Panc1 (cell line): Measurements from ENCODE around the gene GPC3. TPM values are rescaled to one million over a fixed set of nuclear protein-coding genes. Genes with fewer than 3 reads are reported as not detected.

Source experiments
- ATAC-seq: fragments of 200-7000 bp; cut with Tn5 transposase; 2 replicates; pipeline ENCODE4 v1.9.1; 2020; ENCODE audit warnings: mild to moderate bottlenecking, moderate library complexity
- BruUV-seq: library from RNA; stranded (reverse); fragments of 400-500 nt; replicated peaks from 2 replicates; lab custom pipeline; 2021; lab: Mats Ljungman, UMichigan
- CTCF ChIA-PET: fragments of 300-600 bp; sonication (Branson Sonifier 250); formaldehyde crosslinking; loops from one replicate; lab custom pipeline; 2022; ENCODE audit warnings: antibody characterized with exemption; lab: Charles Lee
- POLR2A ChIA-PET: fragments of 300-600 bp; sonication (Branson Sonifier 250); formaldehyde crosslinking; loops from one replicate; lab custom pipeline; 2022; ENCODE audit warnings: antibody characterized with exemption; lab: Charles Lee
- DNase-seq: peaks from one replicate; pipeline ENCODE4 v3.0.0-alpha.2; 2010; ENCODE audit warnings: low read depth, low spot score
- H3K27ac ChIP-seq: 2 replicates; pipeline ENCODE4 v1.5.1; 2011; ENCODE audit warnings: mild to moderate bottlenecking, low read length, inconsistent platforms
- H3K27me3 ChIP-seq: fragments of 200-500 bp; sonication (Bioruptor generic); 2 replicates; pipeline ENCODE4 v1.6.0; 2014; ENCODE audit warnings: low read length, inconsistent platforms; ENCODE audit not compliant: control insufficient read depth, insufficient read depth
- H3K36me3 ChIP-seq: fragments of 200-500 bp; sonication (Bioruptor generic); 2 replicates; pipeline ENCODE4 v1.5.1; 2014; ENCODE audit warnings: inconsistent platforms, mild to moderate bottlenecking, low read length, moderate library complexity; ENCODE audit not compliant: control insufficient read depth, insufficient read depth
- H3K4me1 ChIP-seq: 2 replicates; pipeline ENCODE4 v1.5.1; 2011; ENCODE audit warnings: inconsistent platforms, mild to moderate bottlenecking, low read length, moderate library complexity; ENCODE audit not compliant: control insufficient read depth, insufficient read depth
- H3K4me3 ChIP-seq, 2 experiments: 2 replicates each; pipeline ENCODE4 v1.5.1; 2011 to 2012; ENCODE audit warnings: low read depth in 2 of 2, low read length in 2 of 2, mild to moderate bottlenecking in 2 of 2, inconsistent platforms in 1 of 2, moderate library complexity in 1 of 2
- H3K9me3 ChIP-seq: fragments of 200-500 bp; sonication (Bioruptor generic); 2 replicates; pipeline ENCODE4 v1.5.1; 2014; ENCODE audit warnings: low read depth, mild to moderate bottlenecking, inconsistent platforms, low read length, moderate library complexity; ENCODE audit not compliant: control insufficient read depth, insufficient read depth
- POLR2AphosphoS5 ChIP-seq: IDR thresholded peaks from 2 replicates; pipeline ENCODE4 v1.6.1; 2012; ENCODE audit warnings: mild to moderate bottlenecking, low read depth, low read length, moderate library complexity
- SIN3A ChIP-seq: IDR thresholded peaks from 2 replicates; pipeline ENCODE4 v1.6.1; 2012; ENCODE audit warnings: low read depth, mild to moderate bottlenecking, low read length, moderate library complexity, borderline replicate concordance; ENCODE audit not compliant: insufficient read depth
- TCF7L2 ChIP-seq: IDR thresholded peaks from 2 replicates; pipeline ENCODE4 v1.6.1; 2011; ENCODE audit warnings: mild to moderate bottlenecking, low read depth, low read length, inconsistent platforms
- in situ Hi-C: cut with HindIII; loops from 2 replicates; pipeline ENCODE4 v1.10.0; 2016; ENCODE audit warnings: low sequenced_read_pairs, low pct_unique_long_range_greater_than_20kb
- intact Hi-C: fragments of 100-400 bp; cut with micrococcal nuclease; formaldehyde crosslinking; loops from one replicate; pipeline ENCODE4 v1.10.0; 2022; ENCODE audit not compliant: unreplicated experiment
- total RNA-seq: library from RNA; stranded (reverse); gene quantifications from one replicate; pipeline ENCODE4 v1.2.1, GENCODE V29; 2021; ENCODE audit not compliant: unreplicated experiment
- TF ChIP-seq, protein P1 (sequence below), 2 experiments: IDR thresholded peaks; 2 replicates each; pipeline ENCODE4 v1.6.1; 2011 to 2012; ENCODE audit warnings: low read depth in 2 of 2, control low read depth in 1 of 2, low read length in 1 of 2, mild to moderate bottlenecking in 1 of 2, moderate library complexity in 1 of 2; ENCODE audit not compliant: insufficient read depth in 1 of 2
- TF ChIP-seq, protein P2 (sequence below): fragments of 450-650 bp; IDR thresholded peaks from 2 replicates; pipeline ENCODE4 v1.5.1; 2017; ENCODE audit warnings: mild to moderate bottlenecking

Gene GPC3
- total RNA-seq, 1 experiment from 2014 or later: 0.95 TPM

DNA sequence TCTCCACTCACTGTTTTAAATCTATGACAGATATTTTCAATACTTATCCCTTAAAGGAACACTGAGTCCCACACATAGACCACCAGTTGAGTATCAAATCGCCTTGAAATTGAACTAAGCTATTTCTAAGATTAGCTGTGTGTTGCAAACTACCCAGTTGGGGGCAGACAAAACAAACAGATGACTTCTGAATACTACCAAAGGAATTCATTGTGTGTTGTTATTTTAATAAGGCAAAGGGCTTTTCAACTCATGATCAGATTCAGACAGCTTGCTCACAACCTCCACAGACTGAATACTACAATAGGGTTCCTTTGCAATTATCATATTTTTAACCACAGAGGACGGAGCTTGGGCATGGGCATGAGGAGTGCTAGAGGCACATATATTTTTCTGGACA lies 287.1 kb downstream of the GPC3 start:
- ATAC-seq: no peak
- CTCF ChIA-PET: no interaction called here

DNA sequence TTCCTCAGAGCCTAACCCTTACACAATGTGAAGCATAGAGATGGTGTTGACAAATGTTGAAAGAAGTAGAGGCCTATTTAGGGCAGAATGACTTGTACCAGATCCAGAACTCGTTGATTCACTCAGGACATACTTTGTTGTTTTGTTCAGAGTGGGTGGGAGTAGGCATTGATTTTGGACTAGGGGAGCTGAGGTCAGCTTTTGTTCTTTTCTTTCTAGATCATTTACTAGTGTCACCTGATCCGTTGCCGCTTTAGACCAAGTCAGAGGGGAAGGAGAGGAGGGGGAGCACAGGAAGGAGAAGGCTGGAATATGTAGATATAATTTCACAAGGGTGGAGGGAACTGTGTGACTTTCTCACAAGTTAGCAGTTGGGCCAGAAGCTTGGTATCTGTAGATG lies 287.7 kb downstream of the GPC3 start:
- TF ChIP-seq, protein P1, sequence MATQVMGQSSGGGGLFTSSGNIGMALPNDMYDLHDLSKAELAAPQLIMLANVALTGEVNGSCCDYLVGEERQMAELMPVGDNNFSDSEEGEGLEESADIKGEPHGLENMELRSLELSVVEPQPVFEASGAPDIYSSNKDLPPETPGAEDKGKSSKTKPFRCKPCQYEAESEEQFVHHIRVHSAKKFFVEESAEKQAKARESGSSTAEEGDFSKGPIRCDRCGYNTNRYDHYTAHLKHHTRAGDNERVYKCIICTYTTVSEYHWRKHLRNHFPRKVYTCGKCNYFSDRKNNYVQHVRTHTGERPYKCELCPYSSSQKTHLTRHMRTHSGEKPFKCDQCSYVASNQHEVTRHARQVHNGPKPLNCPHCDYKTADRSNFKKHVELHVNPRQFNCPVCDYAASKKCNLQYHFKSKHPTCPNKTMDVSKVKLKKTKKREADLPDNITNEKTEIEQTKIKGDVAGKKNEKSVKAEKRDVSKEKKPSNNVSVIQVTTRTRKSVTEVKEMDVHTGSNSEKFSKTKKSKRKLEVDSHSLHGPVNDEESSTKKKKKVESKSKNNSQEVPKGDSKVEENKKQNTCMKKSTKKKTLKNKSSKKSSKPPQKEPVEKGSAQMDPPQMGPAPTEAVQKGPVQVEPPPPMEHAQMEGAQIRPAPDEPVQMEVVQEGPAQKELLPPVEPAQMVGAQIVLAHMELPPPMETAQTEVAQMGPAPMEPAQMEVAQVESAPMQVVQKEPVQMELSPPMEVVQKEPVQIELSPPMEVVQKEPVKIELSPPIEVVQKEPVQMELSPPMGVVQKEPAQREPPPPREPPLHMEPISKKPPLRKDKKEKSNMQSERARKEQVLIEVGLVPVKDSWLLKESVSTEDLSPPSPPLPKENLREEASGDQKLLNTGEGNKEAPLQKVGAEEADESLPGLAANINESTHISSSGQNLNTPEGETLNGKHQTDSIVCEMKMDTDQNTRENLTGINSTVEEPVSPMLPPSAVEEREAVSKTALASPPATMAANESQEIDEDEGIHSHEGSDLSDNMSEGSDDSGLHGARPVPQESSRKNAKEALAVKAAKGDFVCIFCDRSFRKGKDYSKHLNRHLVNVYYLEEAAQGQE (IDR thresholded peaks at IDR 0.05; ENCODE audit: insufficient read depth in 1 of 2, low read depth in 2 of 2, low read length in 1 of 2): no peak
- no peak for TF ChIP-seq TCF7L2
- TF ChIP-seq, protein P2, sequence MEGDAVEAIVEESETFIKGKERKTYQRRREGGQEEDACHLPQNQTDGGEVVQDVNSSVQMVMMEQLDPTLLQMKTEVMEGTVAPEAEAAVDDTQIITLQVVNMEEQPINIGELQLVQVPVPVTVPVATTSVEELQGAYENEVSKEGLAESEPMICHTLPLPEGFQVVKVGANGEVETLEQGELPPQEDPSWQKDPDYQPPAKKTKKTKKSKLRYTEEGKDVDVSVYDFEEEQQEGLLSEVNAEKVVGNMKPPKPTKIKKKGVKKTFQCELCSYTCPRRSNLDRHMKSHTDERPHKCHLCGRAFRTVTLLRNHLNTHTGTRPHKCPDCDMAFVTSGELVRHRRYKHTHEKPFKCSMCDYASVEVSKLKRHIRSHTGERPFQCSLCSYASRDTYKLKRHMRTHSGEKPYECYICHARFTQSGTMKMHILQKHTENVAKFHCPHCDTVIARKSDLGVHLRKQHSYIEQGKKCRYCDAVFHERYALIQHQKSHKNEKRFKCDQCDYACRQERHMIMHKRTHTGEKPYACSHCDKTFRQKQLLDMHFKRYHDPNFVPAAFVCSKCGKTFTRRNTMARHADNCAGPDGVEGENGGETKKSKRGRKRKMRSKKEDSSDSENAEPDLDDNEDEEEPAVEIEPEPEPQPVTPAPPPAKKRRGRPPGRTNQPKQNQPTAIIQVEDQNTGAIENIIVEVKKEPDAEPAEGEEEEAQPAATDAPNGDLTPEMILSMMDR: no peak
- no peak for TF ChIP-seq SIN3A
- no peak for TF ChIP-seq POLR2AphosphoS5
- Histone ChIP-seq H3K27me3 (no peaks in the 10 kb centered on the region), H3K27ac (no peak overlapping the region), H3K4me3 (no peak overlapping the region), H3K9me3 (no peaks in the 10 kb centered on the region), H3K4me1 (no peaks in the 10 kb centered on the region), H3K36me3 (no peaks in the 10 kb centered on the region)
- CTCF ChIA-PET: no interaction called here
- BruUV-seq: no TSS peak
- in situ Hi-C loops: no loop called here
- DNase-seq: no peak
- no peak for ATAC-seq
- POLR2A ChIA-PET: no interaction called here
- intact Hi-C loops: no loop called here

More for the DNA sequence above, 287.1 kb downstream of the GPC3 start:
- H3K4me1 ChIP-seq: no peaks in the 10 kb centered on the region
- POLR2A ChIA-PET: no interaction called here
- no TSS peak for BruUV-seq
- H3K27ac ChIP-seq: no peak overlapping the region
- H3K4me3 ChIP-seq: no peak overlapping the region
- no peaks in the 10 kb centered on the region for H3K27me3 ChIP-seq
- intact Hi-C loops (no loop called here), in situ Hi-C loops (no loop called here)
- TF ChIP-seq, protein P1 (IDR thresholded peaks at IDR 0.05; ENCODE audit: insufficient read depth in 1 of 2, low read depth in 2 of 2, low read length in 1 of 2): no peak
- TF ChIP-seq, protein P2: no peak; the same call in 1 of the 2 replicates
- TF ChIP-seq SIN3A: no peak
- no peak for TF ChIP-seq TCF7L2
- TF ChIP-seq POLR2AphosphoS5: no peak
- DNase-seq: peak; percentile 10
- no peaks in the 10 kb centered on the region for H3K36me3 ChIP-seq
- no peaks in the 10 kb centered on the region for H3K9me3 ChIP-seq
